HG03520 (cell line): Measurements from ENCODE around the gene OCA2.

Experiments used
- ATAC-seq: cut with Tn5 transposase; IDR thresholded peaks from one replicate; pipeline ENCODE4 v1.9.1; 2021; ENCODE audit warnings: mild to moderate bottlenecking, moderate library complexity; ENCODE audit not compliant: unreplicated experiment

Gene OCA2

DNA sequence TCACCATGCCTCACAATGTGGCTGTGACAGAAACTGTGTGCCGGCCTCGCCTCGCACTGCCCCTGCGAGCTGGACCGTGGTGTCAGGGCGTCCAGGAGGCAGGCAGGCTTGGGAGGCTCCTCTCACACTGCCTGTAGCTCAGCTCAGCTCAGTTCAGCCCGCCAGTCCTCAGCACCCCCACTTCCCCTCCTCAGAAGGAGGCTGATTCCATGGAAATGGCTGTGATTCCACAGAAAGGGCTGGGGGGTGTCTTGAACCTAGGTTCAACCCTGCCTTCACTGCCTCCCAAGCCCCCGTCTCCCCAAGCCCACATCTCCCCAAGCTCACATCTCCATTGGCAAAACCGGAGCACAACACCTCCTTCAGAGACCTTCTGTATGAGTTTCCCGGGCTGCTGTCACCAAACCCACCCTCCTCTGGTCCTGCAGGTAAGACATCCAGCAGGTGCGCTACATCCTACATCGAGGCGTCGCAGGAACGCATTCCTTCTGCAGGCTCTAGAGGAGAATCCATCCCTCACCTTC lies 94.0 kb downstream of the OCA2 start:
- no peak for ATAC-seq

DNA sequence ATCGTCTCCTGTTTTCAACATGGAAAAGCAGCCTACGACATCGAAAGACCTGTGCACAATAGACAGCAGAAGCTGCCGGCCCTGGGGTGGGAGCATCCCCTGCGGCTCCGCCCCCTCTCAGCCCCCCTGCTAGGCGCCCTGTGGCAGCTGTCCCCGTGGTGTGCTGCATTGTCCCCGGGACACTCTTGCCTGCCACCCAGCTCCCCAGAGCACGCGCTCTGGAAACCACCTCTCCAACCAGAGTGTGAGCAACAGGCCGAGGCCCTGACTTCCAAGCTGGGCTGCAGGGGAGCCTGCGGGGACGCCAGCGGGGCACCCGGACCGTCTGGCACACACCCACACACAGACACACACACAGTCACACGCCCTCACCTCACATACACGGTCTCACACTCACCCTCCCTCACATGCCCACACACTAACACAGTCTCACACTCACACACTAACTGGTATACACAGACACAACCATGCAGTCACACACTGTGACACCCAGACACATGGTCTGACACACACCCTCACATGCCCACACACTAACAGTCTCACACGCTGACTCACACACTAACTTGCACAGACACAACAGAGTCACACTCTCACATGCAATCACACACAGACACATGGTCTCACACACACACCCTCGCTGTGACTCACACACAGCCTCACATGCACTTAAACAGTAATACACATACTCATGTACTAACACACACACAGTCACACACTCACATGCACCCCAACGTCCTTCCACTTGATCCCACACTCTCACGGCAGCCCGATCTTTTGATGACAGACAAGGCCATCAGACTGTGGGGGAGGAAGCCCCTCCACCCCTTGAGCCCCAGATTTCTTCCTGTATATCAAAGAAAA lies 94.7 kb downstream of the OCA2 start:
- no peak for ATAC-seq

DNA sequence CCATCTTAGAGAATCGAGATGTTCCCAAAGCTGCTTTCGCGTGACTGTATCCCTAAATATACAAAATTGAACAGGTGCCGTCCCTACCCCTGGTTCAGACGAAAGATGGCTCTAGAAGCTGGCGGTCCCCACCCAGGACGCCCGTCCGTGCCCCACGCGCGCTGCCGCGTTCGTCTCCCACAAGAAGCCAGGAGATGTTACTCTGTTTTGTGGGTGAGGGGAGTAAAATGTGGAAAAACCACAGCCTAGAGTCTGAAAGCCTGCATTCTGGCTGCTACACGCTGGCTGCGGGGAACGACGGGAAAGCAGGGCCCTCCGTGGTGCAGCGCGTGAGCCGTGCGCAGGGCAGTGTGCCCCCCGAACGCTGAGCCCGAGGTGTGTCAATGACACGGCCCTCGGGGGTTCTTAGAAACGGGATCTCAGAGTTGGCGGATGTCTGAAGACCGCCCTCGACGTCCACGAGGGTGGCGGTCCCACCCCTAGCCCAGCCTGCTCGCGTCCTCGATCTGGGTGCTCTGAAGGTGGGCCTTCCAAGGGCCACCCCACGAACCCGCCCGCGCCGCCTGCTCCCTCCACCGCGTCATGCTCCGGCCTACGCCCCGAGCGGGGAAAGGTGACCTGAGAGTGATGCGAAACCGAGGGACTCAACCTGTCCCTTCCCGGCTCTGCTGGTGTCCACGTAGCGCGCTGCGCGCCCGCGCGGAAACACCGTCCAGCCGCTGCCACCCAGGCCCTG lies 95.6 kb downstream of the OCA2 start:
- no peak for ATAC-seq

DNA sequence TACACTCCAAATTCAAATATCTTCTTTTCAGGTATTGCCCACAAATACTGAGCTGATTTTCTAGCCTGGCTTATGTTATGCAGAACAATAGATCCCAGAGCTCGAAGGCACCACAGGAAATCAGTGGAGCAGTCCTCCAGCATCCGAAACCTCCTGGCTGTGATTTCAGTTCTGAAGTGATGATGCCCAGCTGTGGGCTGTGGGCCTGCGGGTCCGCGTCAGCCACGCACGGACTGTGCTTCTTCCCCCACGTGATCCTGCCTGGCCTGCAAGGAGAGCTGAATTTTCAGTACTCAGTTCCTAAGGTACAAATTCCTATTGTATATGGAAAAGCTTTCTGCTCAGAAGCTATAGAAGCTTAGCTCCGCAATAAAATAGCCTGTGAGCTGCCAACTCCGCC lies 96.2 kb downstream of the OCA2 start:
- ATAC-seq = no peak

DNA sequence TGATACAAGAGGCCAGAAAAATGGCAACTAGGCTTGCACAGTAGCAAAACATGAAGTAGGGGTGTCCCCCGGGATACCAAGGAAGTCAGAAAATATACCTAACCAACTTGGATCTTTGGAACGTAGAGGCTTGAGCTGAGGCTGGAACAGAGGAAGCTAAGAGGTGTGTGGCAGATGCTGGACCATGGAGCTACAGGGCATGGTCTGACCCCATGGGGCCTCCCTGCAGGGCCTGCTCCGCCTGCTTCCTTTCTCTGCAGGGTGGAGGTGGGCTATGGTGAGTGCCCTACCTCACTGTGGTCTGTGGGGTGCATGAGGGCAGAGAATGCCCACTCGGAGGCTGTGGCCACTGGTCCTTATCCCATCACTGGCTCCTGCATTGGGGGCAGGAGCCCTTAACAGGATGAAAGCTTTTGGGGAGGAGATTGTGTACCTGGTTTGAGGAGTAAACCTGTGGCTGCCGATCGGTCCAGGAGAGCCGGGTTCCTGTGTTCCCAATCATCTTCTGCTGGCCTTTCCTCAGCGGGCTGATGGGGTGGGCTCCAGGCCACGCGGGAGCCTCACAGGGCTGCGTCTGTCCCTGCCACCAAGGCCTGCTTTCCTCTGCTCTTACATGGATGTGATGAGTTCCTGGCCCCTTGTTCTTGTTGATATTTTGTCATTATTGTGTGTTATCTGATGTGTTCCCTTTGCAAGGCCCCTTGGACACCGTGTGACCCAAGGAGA lies 96.8 kb downstream of the OCA2 start:
- ATAC-seq = no peak

DNA sequence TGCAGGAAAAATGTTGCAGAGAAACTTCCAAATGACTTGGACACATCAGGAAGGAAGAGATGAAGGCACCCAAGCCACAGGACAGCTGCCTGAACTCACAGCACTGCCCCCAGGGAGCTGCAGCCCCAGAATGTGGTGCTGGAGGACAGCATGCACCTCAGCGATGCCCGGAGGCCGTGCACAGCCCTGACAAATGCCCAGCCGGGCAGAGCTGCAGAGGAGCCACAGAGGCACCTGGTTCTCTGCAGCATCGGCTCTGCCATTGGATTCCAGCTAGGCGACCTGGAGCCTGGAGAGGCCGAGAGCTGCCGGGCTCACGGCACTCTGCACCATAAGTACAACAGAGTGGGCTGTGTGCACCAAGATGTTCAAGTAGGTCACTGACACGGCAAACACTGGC lies 97.5 kb downstream of the OCA2 start:
- ATAC-seq = no peak

DNA sequence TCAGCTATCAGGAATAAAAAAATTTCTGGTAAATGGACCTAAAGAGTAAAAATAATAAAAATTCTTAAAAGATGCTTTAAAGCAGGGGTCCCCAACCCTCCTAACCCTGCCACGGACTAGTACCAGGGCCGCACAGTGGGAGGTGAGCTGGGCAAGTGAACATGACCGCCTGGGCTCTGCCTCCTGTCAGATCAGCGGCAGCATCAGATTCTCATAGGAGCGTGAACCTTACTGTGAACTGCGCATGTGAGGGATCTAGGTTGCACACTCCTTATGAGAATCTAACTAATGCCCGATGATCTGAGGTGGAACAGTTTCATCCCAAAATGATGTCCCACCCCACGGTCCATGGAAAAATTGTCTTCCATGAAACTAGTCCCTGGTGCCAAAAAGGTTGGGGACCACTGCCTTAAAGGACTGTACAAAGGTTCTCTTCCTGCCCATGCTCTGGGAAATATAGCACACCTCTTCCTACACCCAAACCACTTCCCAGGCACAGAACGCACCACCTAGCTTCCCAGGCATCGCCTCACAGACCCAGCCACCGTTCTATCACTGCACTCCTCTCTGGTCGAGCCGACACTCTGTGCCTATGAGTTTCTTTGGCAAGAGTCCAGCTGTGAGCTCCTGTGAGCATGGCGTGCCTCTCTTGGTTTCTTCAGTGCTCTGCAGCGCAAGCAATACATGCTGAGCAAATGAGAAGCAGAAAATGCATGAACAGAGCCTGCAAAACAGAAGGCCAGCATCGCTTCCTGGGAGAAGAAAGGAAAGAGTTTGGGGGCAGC lies 104.9 kb downstream of the OCA2 start:
- ATAC-seq = no peak

DNA sequence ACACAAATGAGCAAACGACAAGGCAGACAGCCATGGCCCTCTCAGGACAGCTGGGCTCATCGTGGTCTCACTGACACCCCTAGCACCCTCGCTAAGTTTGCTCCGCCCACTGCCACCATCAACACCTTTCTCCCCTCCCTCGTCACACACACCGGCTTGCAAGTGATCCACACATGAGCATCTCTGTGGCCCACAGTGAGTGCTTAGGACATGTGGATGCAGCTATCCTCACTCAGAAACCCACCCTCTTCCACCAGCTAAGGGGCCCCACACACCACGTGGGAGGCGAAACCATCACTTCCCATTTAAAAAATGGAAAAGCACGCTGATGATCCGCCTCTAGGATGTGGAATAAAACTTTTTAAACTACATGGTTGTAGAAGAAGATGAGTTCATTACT lies 105.6 kb downstream of the OCA2 start:
- no peak for ATAC-seq

DNA sequence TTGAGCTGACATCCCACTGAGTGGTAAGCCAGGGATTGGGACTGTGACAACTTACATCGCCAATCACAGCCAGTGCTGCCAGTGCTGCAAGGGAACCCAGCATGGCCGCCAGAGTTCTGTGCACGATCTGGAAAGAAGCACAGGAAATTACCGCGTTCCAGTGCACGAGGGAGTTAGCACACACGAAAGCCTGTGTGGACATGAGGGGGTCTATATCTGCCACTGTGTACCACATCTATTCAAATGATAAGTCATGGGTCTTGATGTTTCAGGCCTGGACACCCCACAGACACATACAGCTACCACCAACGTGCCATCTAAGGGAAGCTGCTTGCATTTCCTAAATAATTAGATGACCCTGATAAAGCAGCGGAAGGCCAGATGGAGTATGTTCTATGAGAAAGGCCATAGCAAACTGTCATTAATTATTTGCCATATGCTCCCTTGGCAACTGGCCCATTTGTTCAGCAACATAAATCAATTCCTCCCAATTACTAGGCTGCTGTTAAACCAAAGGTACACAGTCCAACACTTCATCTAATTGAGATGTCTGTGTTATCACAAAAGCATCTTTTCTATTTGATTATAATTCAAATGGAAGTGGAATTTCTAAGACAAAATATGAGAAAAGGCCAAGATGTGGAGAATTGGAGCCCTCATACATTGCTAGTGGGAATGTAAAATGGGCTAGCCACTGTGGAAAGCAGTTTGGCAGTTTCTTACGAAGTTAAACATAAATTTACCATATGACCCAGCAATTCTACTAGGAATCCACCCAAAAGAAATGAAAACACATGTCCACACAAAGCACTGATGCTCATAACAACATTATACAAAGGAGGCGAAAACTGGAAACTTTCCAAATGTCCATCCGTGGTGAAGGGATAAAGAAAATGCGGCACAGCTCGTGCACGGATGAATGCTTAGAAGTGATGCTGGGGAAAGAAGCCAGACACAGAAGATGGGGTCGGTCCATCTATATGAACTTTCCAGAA lies 108.3 kb downstream of the OCA2 start:
- ATAC-seq = no peak

DNA sequence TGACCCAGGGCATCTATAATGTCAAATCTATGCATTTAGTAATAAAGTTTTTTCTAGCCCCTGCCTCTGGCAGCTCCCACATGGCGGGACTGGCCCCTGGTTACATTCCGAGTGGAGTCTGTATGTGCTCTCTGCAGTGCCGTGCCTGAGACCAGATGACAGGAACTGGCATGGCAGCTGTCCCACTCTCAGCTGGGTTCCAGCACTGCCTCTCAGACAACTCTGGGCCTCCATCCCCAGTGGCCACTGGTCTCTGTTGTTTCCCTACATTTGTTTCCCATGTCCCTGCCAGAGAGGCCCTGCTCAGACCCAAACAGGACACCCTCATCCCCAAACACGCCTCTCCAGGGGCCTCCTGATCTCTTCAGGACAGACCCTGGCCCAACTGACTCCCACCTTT lies 109.3 kb downstream of the OCA2 start:
- ATAC-seq = no peak

DNA sequence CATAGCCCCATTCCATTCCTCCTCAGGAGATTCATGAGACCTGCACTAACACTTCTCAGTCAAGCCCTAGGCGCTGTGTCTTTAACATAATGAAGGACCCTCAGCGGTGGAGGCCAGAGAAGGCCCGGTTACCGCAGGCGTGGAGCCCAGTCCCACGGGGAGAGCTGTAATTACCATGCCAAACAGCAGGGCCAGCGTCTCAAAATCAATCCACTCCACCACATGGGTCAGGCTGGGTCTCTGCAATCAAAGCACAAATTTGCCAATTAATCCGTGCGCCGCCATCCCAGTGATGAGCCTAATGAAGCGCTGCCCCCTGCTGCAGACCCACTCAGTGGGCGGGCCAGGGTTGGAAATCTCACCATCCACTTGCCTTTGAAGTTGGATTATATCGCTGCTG lies 109.7 kb downstream of the OCA2 start:
- ATAC-seq = no peak

DNA sequence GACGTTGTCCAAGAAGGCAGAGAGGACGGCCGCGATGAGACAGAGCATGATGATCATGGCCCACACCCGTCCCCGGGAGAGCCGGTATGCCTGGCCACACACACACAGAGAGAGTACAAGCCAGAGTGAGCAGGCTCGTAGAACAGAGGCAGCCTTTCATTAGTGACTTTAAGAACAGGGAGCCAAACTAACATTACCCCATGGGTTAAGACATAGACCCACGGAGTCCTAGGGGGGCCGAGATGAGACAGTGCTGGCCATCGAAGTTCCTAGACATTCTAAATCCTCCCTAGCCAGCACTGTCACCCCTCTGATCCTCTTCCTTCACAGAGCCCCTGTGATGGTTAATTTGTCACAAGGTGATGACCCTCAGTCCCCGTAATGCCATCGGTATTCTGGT lies 114.0 kb downstream of the OCA2 start:
- ATAC-seq = no peak

DNA sequence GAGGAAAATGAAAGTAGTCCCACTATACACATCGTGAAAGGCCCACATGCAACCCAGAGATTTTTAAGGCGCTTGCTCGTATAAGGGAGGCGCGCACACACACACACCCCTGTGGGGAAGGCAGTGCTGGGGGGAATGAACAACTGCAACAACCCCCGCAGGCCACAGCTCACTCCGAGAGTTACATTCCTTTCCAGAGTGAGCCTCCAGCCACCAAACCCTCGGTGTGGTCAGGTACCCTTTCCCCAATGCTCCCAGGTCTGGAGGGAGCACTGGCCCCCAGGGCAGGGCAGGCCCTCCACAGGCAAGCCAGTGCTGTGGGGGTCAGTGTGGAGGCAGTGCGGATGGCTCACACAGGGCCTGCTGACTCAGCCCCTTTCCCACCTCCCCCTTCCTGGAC lies 115.6 kb downstream of the OCA2 start:
- ATAC-seq = no peak

DNA sequence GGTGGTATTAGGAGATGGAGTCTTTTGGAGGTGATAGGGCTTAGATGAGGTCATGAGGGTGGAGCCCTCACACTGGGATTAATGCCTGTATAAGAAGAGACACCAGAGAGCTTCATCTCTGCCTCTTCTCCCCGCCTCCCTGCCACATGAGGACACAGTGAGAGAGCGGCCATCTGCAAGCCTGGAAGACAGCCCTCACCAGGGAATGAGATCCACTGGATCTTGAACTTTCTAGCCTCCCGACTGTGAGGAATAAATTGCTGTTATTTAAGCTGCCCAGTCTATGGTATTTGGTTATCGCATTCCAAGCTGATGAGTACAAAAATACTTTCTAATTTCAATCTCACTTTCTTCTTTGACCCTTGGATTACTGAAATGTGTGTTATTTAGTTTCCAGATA lies 121.4 kb downstream of the OCA2 start:
- no peak for ATAC-seq

DNA sequence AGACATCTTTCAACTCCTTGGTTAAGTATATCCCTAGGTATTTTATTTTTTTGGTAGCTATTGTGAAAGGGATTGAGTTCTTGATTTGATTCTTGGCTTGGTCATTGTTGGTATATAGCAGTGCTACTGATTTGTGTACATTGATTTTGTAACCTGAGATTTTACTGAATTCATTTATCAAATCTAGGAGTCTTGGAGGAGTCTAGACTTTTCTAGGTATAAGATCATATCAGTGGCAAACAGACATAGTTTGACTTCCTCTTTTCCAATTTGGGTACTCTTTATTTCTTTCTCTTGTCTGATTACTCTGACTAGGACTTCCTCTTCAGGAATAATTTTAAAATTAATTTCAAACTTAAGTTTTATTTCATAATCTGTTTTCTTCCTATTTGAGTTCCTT lies 125.2 kb downstream of the OCA2 start:
- no peak for ATAC-seq

DNA sequence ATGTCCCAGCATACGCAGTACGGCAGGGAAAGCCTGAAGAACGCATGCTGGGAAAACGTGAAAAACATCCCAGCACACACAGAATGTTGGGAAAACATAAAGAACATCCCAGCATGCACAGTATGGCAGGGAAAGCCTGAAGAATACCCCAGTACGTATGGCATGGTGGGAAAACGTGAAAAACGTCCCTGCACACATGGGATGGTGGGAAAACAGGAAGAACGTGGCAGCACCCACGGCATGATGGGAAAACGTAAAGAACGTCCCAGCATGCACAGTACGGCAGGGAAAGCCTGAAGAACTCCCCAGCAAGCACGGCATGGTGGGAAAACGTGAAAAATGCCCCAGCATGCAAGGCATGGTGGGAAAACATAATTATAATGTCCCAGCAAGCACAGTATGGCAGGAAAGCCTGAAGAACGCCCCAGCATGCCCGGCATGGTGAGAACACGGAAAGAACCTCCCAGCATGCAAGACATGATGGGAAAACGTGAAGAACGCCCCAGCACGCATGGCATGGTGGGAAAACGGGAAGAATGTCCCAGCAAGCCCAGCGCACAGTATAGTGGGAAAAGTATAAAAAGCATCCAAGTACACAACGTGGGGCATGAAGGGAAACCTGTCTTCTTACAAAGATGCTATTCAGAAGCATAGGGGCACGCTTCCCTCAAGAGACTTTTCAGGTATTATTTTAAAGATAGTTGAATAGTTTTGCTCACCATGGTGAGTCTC lies 128.3 kb downstream of the OCA2 start:
- no peak for ATAC-seq

DNA sequence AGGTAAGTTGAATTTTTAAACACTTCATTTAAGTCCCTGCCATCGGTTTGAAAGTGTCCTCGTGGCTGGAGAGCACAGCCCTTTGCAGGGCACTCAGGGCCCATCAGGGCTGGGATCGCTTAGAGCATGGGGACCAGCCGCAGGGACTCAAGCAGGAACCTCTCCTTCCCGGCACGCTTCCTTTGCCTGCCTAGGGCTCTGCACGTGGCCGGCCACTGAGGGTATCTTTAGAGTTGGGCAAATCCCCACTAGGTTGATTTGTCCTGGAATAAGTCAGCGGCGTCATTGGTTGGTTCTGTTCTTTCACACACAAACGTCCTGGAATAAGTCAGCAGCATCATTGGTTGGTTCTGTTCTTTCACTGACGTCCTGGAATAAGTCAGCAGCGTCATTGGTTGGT lies 131.6 kb downstream of the OCA2 start:
- ATAC-seq = no peak

DNA sequence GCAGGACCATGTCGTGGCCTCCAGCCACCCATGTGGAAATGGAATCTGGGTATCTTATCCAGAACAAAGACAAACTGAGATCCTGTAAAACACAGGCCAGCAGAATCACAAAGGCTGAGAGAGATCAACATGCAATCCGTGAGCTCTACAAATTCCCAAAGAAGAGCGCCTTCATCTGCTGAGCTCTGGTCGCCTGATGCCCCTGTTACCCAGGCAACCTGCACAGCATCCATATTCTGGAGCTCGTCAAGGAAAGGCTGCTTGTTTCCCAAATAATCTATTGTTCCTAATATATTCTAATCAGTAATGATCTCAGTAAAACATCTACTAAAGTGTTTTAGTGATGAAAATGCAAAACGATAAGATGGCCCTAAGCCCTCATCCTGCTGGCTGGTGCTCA lies 133.6 kb downstream of the OCA2 start:
- ATAC-seq = no peak

DNA sequence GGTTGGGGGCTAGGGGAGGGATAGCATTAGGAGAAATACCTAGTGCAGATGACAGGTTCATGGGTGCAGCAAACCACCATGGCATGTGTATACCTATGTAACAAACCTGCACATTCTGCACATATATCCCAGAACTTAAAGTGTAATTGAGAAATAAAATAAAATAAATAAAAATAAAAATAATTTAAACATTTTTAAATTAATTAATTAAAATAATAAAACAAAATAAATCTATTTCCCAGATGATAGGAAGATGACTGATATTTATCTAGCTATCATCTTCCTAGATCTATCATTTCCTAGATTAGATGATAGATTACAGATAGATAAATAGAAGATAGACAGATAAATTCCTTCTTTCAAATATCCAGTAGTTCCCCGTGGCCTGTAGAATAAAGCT lies 137.3 kb downstream of the OCA2 start:
- no peak for ATAC-seq
